Stomach (tissue), 9 donors: ENCODE measurements around the gene ELF1. TPM values are rescaled to one million over a fixed set of nuclear protein-coding genes. Genes with fewer than 3 reads are reported as not detected.
A peak's percentile ranks its signal among the peaks of the same experiment; 100 is the strongest.

Experiments
- DNase-seq, 2 donors: peaks; one replicate each; pipeline versions ENCODE4 v3.0.0 to v3.0.0-alpha.2; 2013 to 2019
- H3K27ac ChIP-seq, 5 donors: fragments of 200-600 bp in 4 of 5; sonication (generic) in 4 of 5; one replicate each; pipeline ENCODE4 v1.5.1; 2013 to 2019; ENCODE audit warnings: mild to moderate bottlenecking in 1 of 5, moderate library complexity in 1 of 5
- H3K27me3 ChIP-seq, 3 donors: fragments of 200-600 bp; sonication (generic); one replicate each; pipeline ENCODE4 v1.5.1; 2017 to 2019; ENCODE audit warnings: mixed run types in 1 of 3
- H3K36me3 ChIP-seq, 4 donors: fragments of 200-600 bp; sonication (generic); 1 replicate in 3 of 4; 2 replicates in 1 of 4; pipeline ENCODE4 v1.5.1; 2016 to 2019
- H3K4me1 ChIP-seq, 4 donors: fragments of 200-600 bp; sonication (generic); one replicate each; pipeline ENCODE4 v1.5.1; 2016 to 2019
- H3K4me3 ChIP-seq, 4 donors: fragments of 200-600 bp; sonication (generic) in 3 of 4; one replicate each; pipeline ENCODE4 v1.5.1; 2016 to 2019; ENCODE audit warnings: mild to moderate bottlenecking in 1 of 4
- H3K9me3 ChIP-seq, 4 donors: fragments of 200-600 bp; sonication (generic); one replicate each; pipeline ENCODE4 v1.5.1; 2016 to 2019
- EP300 ChIP-seq: sonication (generic); formaldehyde crosslinking; IDR thresholded peaks from one replicate; pipeline ENCODE4 v1.6.1; 2017; ENCODE audit warnings: antibody characterized with exemption
- POLR2A ChIP-seq, 4 donors: fragments of 450-650 bp; IDR thresholded peaks; one replicate each; pipeline ENCODE4 v1.6.1; 2016; ENCODE audit warnings: antibody characterized with exemption in 4 of 4, control low read depth in 2 of 4, mild to moderate bottlenecking in 1 of 4, moderate library complexity in 1 of 4
- POLR2AphosphoS5 ChIP-seq, 3 donors: sonication (generic); formaldehyde crosslinking; IDR thresholded peaks; one replicate each; pipeline ENCODE4 v1.6.1; 2016; ENCODE audit warnings: antibody characterized with exemption in 3 of 3
- WGBS, 5 donors: extraction: QIAGEN DNeasy Blood & Tissue Kit in 3 of 5; methylation state at CpG; one replicate each; pipeline versions ENCODE4 v1.1.5 to v1.1.7; 2013 to 2018; 5-methylcytosine and 5-hydroxymethylcytosine counted together
- intact Hi-C: fragments of 100-400 bp; cut with DNase I; formaldehyde crosslinking; loops from one replicate; pipeline ENCODE4 v1.15.1; 2023; ENCODE audit warnings: low total_unique reads
- polyA plus RNA-seq, 3 donors: library from polyadenylated mRNA; stranded (reverse); fragments of 200-250 nt; gene quantifications; one replicate each; pipeline ENCODE4 v1.2.3, GENCODE V29; 2013
- total RNA-seq, 5 donors: library from RNA; depleted of rRNA; stranded (reverse); fragments of >200 nt; gene quantifications; one replicate each; pipeline versions ENCODE4 v1.1.0 to v1.2.3, GENCODE V29; 2014 to 2016
- TF ChIP-seq, protein P1 (sequence below), 7 experiments: fragments of 450-650 bp in 4 of 7; fragments of 200-600 bp in 3 of 7; sonication (generic) in 3 of 7; IDR thresholded peaks; one replicate each; pipeline ENCODE4 v1.5.1; 2016 to 2019; ENCODE audit warnings: antibody characterized with exemption in 7 of 7, control low read depth in 2 of 7, mild to moderate bottlenecking in 1 of 7
- donor health status: healthy with polysubstance abuse.
- donor health status: Bipolar disorder and iron deficiency.
- donor health status: healthy.

ELF1 gene
- total and polyA plus RNA-seq, 8 donors: 10.9 to 113 (median 36.2) TPM

DNA sequence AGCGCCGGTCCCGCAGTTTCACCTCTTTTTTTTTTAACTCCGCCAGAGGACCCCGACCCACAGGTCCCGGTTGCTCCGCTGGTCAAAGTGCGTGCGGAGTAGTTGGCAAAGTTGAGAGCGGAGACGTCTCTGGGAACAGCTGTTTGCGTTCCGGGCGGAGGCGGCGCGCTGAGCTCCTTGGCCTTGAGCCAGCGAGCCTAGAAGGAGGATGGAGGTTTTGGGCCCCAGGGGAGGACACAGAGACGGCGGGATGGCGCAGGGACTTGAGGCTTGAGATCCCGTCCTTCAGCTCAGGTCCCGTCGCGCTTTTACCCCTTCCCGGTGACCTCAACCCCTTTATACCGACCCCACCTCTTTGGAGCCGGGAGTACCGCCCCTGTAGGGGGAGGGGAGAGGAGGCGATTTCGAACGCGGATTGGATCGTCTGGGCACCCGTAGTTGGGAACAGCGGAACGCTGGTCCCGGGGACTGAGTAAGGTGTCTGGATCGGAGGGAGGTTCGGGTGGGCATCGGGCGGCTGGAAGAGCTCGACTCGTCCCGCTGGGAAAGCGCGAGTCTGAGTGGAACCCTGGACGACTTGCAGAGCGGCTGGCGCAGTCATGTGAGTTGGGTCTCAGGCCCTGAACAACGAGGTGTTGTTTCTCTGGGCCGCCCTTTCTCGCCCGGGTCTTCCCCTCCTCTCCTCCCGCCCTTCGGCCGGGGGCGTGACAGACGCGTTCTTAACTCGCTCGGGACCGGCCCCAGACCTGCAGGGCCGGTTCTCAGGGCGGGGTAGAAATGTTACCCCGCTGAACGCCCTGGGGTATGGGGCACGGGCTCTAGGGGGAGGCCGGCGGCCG is 42.2 kb upstream of the ELF1 start, which contains the start of gene WBP4:
TSS of gene WBP4 (plus strand) at position 435 of the 839 bp plus-strand sequence. CDS start at position 600, 165 bp downstream.
- H3K27ac ChIP-seq: peak within 1 kb of the TSS; percentile 94 to 99 (median 98)
- no peaks in the 10 kb centered on the region for H3K9me3 ChIP-seq
- H3K36me3 ChIP-seq: peaks cover under 1 to 12% (median 10%) of the 10 kb centered on the region in 4 donors
- H3K4me3 ChIP-seq: peak within 1 kb of the TSS; percentile 60 to 76 (median 70)
- WGBS, 5 donors: 0 to 1% (median 0%) methylated on average over 49 to 71 of the region's 71 CpGs
- TF ChIP-seq POLR2AphosphoS5 (IDR thresholded peaks at IDR 0.05) (peak; percentile 76 to 94 (median 87)), POLR2A (IDR thresholded peaks at IDR 0.05) (peak in 1 of 4 donors; percentile 64), EP300 (peak; percentile 42)
- TF ChIP-seq, protein P1, sequence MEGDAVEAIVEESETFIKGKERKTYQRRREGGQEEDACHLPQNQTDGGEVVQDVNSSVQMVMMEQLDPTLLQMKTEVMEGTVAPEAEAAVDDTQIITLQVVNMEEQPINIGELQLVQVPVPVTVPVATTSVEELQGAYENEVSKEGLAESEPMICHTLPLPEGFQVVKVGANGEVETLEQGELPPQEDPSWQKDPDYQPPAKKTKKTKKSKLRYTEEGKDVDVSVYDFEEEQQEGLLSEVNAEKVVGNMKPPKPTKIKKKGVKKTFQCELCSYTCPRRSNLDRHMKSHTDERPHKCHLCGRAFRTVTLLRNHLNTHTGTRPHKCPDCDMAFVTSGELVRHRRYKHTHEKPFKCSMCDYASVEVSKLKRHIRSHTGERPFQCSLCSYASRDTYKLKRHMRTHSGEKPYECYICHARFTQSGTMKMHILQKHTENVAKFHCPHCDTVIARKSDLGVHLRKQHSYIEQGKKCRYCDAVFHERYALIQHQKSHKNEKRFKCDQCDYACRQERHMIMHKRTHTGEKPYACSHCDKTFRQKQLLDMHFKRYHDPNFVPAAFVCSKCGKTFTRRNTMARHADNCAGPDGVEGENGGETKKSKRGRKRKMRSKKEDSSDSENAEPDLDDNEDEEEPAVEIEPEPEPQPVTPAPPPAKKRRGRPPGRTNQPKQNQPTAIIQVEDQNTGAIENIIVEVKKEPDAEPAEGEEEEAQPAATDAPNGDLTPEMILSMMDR (IDR thresholded peaks at IDR 0.05): peak in 1 of 7 experiments; percentile 12
- H3K27me3 ChIP-seq: no peaks in the 10 kb centered on the region
- peak; percentile 93 to 98 for DNase-seq
- peaks cover 37 to 76% (median 61%) of the 10 kb centered on the region in 4 donors for H3K4me1 ChIP-seq
- intact Hi-C loops: no loop called here

GRCh38 chr13:41060724-41061074 is 41.6 kb upstream of the ELF1 start:
- WGBS, 5 donors: 0 to 1% (median 0%) methylated on average over 18 to 35 of the region's 35 CpGs
- TF ChIP-seq, protein P1 (IDR thresholded peaks at IDR 0.05): no peak
- TF ChIP-seq POLR2A (IDR thresholded peaks at IDR 0.05): no peak
- TF ChIP-seq POLR2AphosphoS5 (IDR thresholded peaks at IDR 0.05): no peak
- no peak for TF ChIP-seq EP300
- H3K27ac ChIP-seq: peak overlapping the region; percentile 94 to 99 (median 98)
- H3K27me3 ChIP-seq: no peaks in the 10 kb centered on the region
- peak; percentile 84 to 95 for DNase-seq
- peaks cover 37 to 76% (median 61%) of the 10 kb centered on the region in 4 donors for H3K4me1 ChIP-seq
- H3K36me3 ChIP-seq: peaks cover 0 to 6% (median 5%) of the 10 kb centered on the region in 4 donors
- H3K4me3 ChIP-seq: peak overlapping the region; percentile 60 to 76 (median 70)
- H3K9me3 ChIP-seq: no peaks in the 10 kb centered on the region
- intact Hi-C loops: no loop called here

- intact Hi-C loops: no loop called here
- Histone ChIP-seq H3K9me3 (no peaks in the 10 kb centered on the region), H3K27ac (peak overlapping the region; percentile 94 to 99 (median 98)), H3K4me1 (peaks cover 38 to 76% (median 61%) of the 10 kb centered on the region in 4 donors), H3K36me3 (peaks cover 0 to 1% (median under 1%) of the 10 kb centered on the region in 4 donors), H3K4me3 (peak overlapping the region; percentile 60 to 76 (median 70)), H3K27me3 (no peaks in the 10 kb centered on the region)
- 0 to 1% (median 0%) methylated on average over 35 to 57 of the region's 57 CpGs for WGBS, 5 donors
- TF ChIP-seq, protein P1 (IDR thresholded peaks at IDR 0.05): peak in 2 of 7 experiments; percentile 17 to 35
- no peak for TF ChIP-seq EP300
- no peak for TF ChIP-seq POLR2A (IDR thresholded peaks at IDR 0.05)
- peak in 2 of 3 donors; percentile 60 to 78 for TF ChIP-seq POLR2AphosphoS5 (IDR thresholded peaks at IDR 0.05)
- peak; percentile 87 to 96 for DNase-seq
Measured at GRCh38 chr13:41060082-41060723, 41.1 kb upstream of the ELF1 start.

DNA sequence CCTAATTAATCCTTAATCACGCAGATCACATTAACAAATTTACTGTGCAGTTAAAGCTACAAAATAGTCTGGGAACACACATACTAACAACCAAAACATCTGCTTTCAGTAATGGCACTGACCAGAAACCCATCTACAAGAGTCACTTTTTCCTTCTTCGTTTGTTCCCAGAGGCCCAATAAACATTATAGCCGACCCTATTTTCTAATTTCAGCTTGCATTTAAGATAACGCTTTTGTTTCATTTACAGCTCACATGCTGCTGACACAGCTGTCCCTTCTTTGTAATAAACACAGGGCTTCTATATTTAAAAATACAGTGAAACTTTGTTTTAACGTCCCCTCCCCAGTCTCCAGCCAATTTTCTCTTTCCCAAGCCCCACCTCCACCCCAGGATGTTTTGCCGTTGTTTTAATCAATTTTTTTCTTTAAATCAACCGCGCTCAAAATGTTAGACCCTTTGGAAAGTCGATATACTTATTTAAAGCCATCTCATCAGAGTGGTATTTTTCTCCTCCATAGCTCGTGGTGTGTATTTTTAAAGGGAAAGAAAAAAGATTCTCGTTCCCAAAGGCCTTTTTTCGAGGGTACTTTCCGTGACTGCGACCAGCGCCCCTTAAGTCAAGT is 40.5 kb upstream of the ELF1 start:
- 1 to 2% (median 2%) methylated on average over 15 of the region's 15 CpGs for WGBS, 5 donors
- peak overlapping the region; percentile 60 to 76 (median 70) for H3K4me3 ChIP-seq
- no peaks in the 10 kb centered on the region for H3K9me3 ChIP-seq
- TF ChIP-seq, protein P1 (IDR thresholded peaks at IDR 0.05): no peak
- TF ChIP-seq EP300: no peak
- no peak for TF ChIP-seq POLR2A (IDR thresholded peaks at IDR 0.05)
- no peak for TF ChIP-seq POLR2AphosphoS5 (IDR thresholded peaks at IDR 0.05)
- DNase-seq: no peak
- H3K27me3 ChIP-seq: no peaks in the 10 kb centered on the region
- H3K4me1 ChIP-seq: peaks cover 45 to 76% (median 62%) of the 10 kb centered on the region in 4 donors
- H3K36me3 ChIP-seq: no peaks in the 10 kb centered on the region
- intact Hi-C loops: no loop called here
- H3K27ac ChIP-seq: peak overlapping the region; percentile 94 to 99 (median 98)
